DMS53 (cell line): ENCODE results near the gene GMPPA.

Source experiments
- DNase-seq: peaks from one replicate; lab custom pipeline; 2025; lab: John Stamatoyannopoulos, UW

GMPPA gene

GRCh38 chr2:219468410-219469185 lies 30.1 kb upstream of the GMPPA start:
- DNase-seq, result no peak

- DNase-seq, result peak; percentile 15
These were observed 29.4 kb upstream of the GMPPA start for GRCh38 chr2:219469186-219469724.

GRCh38 chr2:219470429-219470828 lies 28.3 kb upstream of the GMPPA start:
- DNase-seq, result no peak

GRCh38 chr2:219471476-219472371 lies 27.0 kb upstream of the GMPPA start:
- no peak for DNase-seq

GRCh38 chr2:219472629-219473187 lies 26.0 kb upstream of the GMPPA start:
- DNase-seq, result no peak

GRCh38 chr2:219473511-219473910 lies 25.2 kb upstream of the GMPPA start:
- no peak for DNase-seq

GRCh38 chr2:219474285-219475060 lies 24.2 kb upstream of the GMPPA start:
- no peak for DNase-seq

- DNase-seq, result no peak
These were observed 23.4 kb upstream of the GMPPA start for GRCh38 chr2:219475278-219475677.

GRCh38 chr2:219475697-219476651 lies 22.7 kb upstream of the GMPPA start:
- DNase-seq, result peak; percentile 77

- DNase-seq, result no peak
These were observed 22.0 kb upstream of the GMPPA start for GRCh38 chr2:219476652-219477151.

GRCh38 chr2:219477179-219477578 lies 21.5 kb upstream of the GMPPA start:
- DNase-seq, result no peak

GRCh38 chr2:219477815-219478214 lies 20.9 kb upstream of the GMPPA start:
- DNase-seq, result no peak

GRCh38 chr2:219478916-219479315 lies 19.8 kb upstream of the GMPPA start:
- DNase-seq, result no peak

- DNase-seq, result no peak
These were observed 18.7 kb upstream of the GMPPA start for GRCh38 chr2:219480004-219480403.

- no peak for DNase-seq
These were observed 15.9 kb upstream of the GMPPA start for GRCh38 chr2:219482674-219483405.

GRCh38 chr2:219483451-219484342 lies 15.0 kb upstream of the GMPPA start:
- DNase-seq, result no peak

- peak; percentile 47 for DNase-seq
These were observed 14.1 kb upstream of the GMPPA start for GRCh38 chr2:219484343-219485200.

GRCh38 chr2:219485201-219485580 lies 13.5 kb upstream of the GMPPA start:
- no peak for DNase-seq
